ENCODE results near the gene MRC2.

The MRC2 gene

GRCh38 chr17:62657690-62658089, 30.2 kb downstream of the MRC2 start:
- ATAC-seq (ENCODE audit: low read depth) (no peak), DNase-seq (ENCODE audit: low spot score in 2 of 2) (no peak)
- Mint-ChIP-seq H3K27ac (no peak overlapping the region), H3K4me3 (no peak overlapping the region), H3K36me3 (peaks cover 1% of the 10 kb centered on the region), H3K27me3 (peaks cover 2% of the 10 kb centered on the region), H3K9me3 (peaks cover 7% of the 10 kb centered on the region), H3K4me1 (peaks cover 5% of the 10 kb centered on the region)

GRCh38 chr17:62658136-62658920, 30.9 kb downstream of the MRC2 start:
- Mint-ChIP-seq H3K4me3 (no peak overlapping the region), H3K9me3 (peaks cover 8% of the 10 kb centered on the region), H3K27me3 (peaks cover 2% of the 10 kb centered on the region), H3K36me3 (peaks cover 1% of the 10 kb centered on the region), H3K4me1 (peaks cover 4% of the 10 kb centered on the region), H3K27ac (no peak overlapping the region)
- no peak for ATAC-seq (ENCODE audit: low read depth)
- no peak for DNase-seq (ENCODE audit: low spot score in 2 of 2)

GRCh38 chr17:62660629-62661118, 33.2 kb downstream of the MRC2 start:
- peaks cover 8% of the 10 kb centered on the region for H3K9me3 Mint-ChIP-seq
- no peak overlapping the region for H3K4me3 Mint-ChIP-seq
- DNase-seq (ENCODE audit: low spot score in 2 of 2) (no peak), ATAC-seq (ENCODE audit: low read depth) (no peak)
- peaks cover 1% of the 10 kb centered on the region for H3K36me3 Mint-ChIP-seq
- H3K27ac Mint-ChIP-seq = no peak overlapping the region
- H3K27me3 Mint-ChIP-seq = peaks cover 3% of the 10 kb centered on the region
- no peaks in the 10 kb centered on the region for H3K4me1 Mint-ChIP-seq

- no peak for ATAC-seq (ENCODE audit: low read depth)
- Mint-ChIP-seq H3K27me3 (peaks cover 3% of the 10 kb centered on the region), H3K9me3 (peaks cover 8% of the 10 kb centered on the region), H3K36me3 (peaks cover 1% of the 10 kb centered on the region), H3K4me3 (no peak overlapping the region), H3K27ac (no peak overlapping the region), H3K4me1 (no peaks in the 10 kb centered on the region)
- no peak for DNase-seq (ENCODE audit: low spot score in 2 of 2)
Measured at GRCh38 chr17:62661337-62661736, 33.9 kb downstream of the MRC2 start.

- no peak for ATAC-seq (ENCODE audit: low read depth)
- peaks cover 1% of the 10 kb centered on the region for H3K36me3 Mint-ChIP-seq
- H3K4me3 Mint-ChIP-seq = no peak overlapping the region
- no peak overlapping the region for H3K27ac Mint-ChIP-seq
- H3K9me3 Mint-ChIP-seq = peaks cover 8% of the 10 kb centered on the region
- DNase-seq (ENCODE audit: low spot score in 2 of 2) = no peak
- no peaks in the 10 kb centered on the region for H3K4me1 Mint-ChIP-seq
- H3K27me3 Mint-ChIP-seq = peaks cover 3% of the 10 kb centered on the region
Measured at GRCh38 chr17:62662855-62663254, 35.4 kb downstream of the MRC2 start.

- Mint-ChIP-seq H3K36me3 (peaks cover 1% of the 10 kb centered on the region), H3K27me3 (peaks cover 3% of the 10 kb centered on the region), H3K9me3 (peaks cover 8% of the 10 kb centered on the region), H3K4me3 (no peak overlapping the region), H3K4me1 (no peaks in the 10 kb centered on the region), H3K27ac (no peak overlapping the region)
- ATAC-seq (ENCODE audit: low read depth) = no peak
- no peak for DNase-seq (ENCODE audit: low spot score in 2 of 2)
Measured at GRCh38 chr17:62663304-62663703, 35.8 kb downstream of the MRC2 start.

GRCh38 chr17:62664336-62665120, 37.1 kb downstream of the MRC2 start:
- no peak overlapping the region for H3K27ac Mint-ChIP-seq
- H3K9me3 Mint-ChIP-seq = peaks cover 8% of the 10 kb centered on the region
- DNase-seq (ENCODE audit: low spot score in 2 of 2) (no peak), ATAC-seq (ENCODE audit: low read depth) (no peak)
- peaks cover 1% of the 10 kb centered on the region for H3K36me3 Mint-ChIP-seq
- H3K4me3 Mint-ChIP-seq = no peak overlapping the region
- H3K4me1 Mint-ChIP-seq = no peaks in the 10 kb centered on the region
- peaks cover 3% of the 10 kb centered on the region for H3K27me3 Mint-ChIP-seq

GRCh38 chr17:62665599-62665998, 38.1 kb downstream of the MRC2 start:
- no peak overlapping the region for H3K27ac Mint-ChIP-seq
- H3K36me3 Mint-ChIP-seq = peaks cover 1% of the 10 kb centered on the region
- H3K9me3 Mint-ChIP-seq = peaks cover 8% of the 10 kb centered on the region
- no peak overlapping the region for H3K4me3 Mint-ChIP-seq
- DNase-seq (ENCODE audit: low spot score in 2 of 2) = no peak
- H3K27me3 Mint-ChIP-seq = peaks cover 3% of the 10 kb centered on the region
- ATAC-seq (ENCODE audit: low read depth) = no peak
- no peaks in the 10 kb centered on the region for H3K4me1 Mint-ChIP-seq

- Mint-ChIP-seq H3K27ac (no peak overlapping the region), H3K27me3 (peaks cover 3% of the 10 kb centered on the region), H3K4me1 (no peaks in the 10 kb centered on the region), H3K36me3 (peaks cover 1% of the 10 kb centered on the region), H3K4me3 (no peak overlapping the region), H3K9me3 (peaks cover 4% of the 10 kb centered on the region)
- DNase-seq (ENCODE audit: low spot score in 2 of 2) (no peak), ATAC-seq (ENCODE audit: low read depth) (no peak)
Measured at GRCh38 chr17:62666061-62666800, 38.8 kb downstream of the MRC2 start.

GRCh38 chr17:62666801-62667591, 39.5 kb downstream of the MRC2 start:
- no peak overlapping the region for H3K27ac Mint-ChIP-seq
- H3K36me3 Mint-ChIP-seq = no peaks in the 10 kb centered on the region
- H3K4me1 Mint-ChIP-seq = no peaks in the 10 kb centered on the region
- ATAC-seq (ENCODE audit: low read depth) (no peak), DNase-seq (ENCODE audit: low spot score in 2 of 2) (no peak)
- H3K4me3 Mint-ChIP-seq = no peak overlapping the region
- H3K9me3 Mint-ChIP-seq = peaks cover 1% of the 10 kb centered on the region
- peaks cover 3% of the 10 kb centered on the region for H3K27me3 Mint-ChIP-seq

- H3K27ac Mint-ChIP-seq = no peak overlapping the region
- no peak for DNase-seq (ENCODE audit: low spot score in 2 of 2)
- no peak for ATAC-seq (ENCODE audit: low read depth)
- H3K27me3 Mint-ChIP-seq = peaks cover 3% of the 10 kb centered on the region
- no peaks in the 10 kb centered on the region for H3K4me1 Mint-ChIP-seq
- H3K9me3 Mint-ChIP-seq = no peaks in the 10 kb centered on the region
- H3K36me3 Mint-ChIP-seq = no peaks in the 10 kb centered on the region
- H3K4me3 Mint-ChIP-seq = no peak overlapping the region
Measured at GRCh38 chr17:62668091-62668804, 40.8 kb downstream of the MRC2 start.

- Mint-ChIP-seq H3K4me3 (no peak overlapping the region), H3K9me3 (no peaks in the 10 kb centered on the region), H3K36me3 (no peaks in the 10 kb centered on the region), H3K27me3 (no peaks in the 10 kb centered on the region), H3K27ac (no peak overlapping the region), H3K4me1 (no peaks in the 10 kb centered on the region)
- ATAC-seq (ENCODE audit: low read depth) = no peak
- DNase-seq (ENCODE audit: low spot score in 2 of 2) = no peak
Measured at GRCh38 chr17:62670202-62670821, 42.8 kb downstream of the MRC2 start.

GRCh38 chr17:62671553-62671952, 44.1 kb downstream of the MRC2 start:
- H3K36me3 Mint-ChIP-seq = no peaks in the 10 kb centered on the region
- DNase-seq (ENCODE audit: low spot score in 2 of 2) (no peak), ATAC-seq (ENCODE audit: low read depth) (no peak)
- H3K27ac Mint-ChIP-seq = no peak overlapping the region
- H3K27me3 Mint-ChIP-seq = no peaks in the 10 kb centered on the region
- no peaks in the 10 kb centered on the region for H3K4me1 Mint-ChIP-seq
- H3K9me3 Mint-ChIP-seq = no peaks in the 10 kb centered on the region
- no peak overlapping the region for H3K4me3 Mint-ChIP-seq
